OCI-LY7 (cell line): ENCODE data around the gene TNRC6C. TPM values are rescaled to one million over a fixed set of nuclear protein-coding genes. Genes with fewer than 3 reads are reported as not detected.
"Not testable (repeated sequence)": the region's sequence is repeated elsewhere in the genome, so short reads cannot be mapped to it uniquely, and the experiment has no call there.

Experiments used
- BruUV-seq: library from RNA; stranded (reverse); fragments of 400-500 nt; replicated peaks from 2 replicates; lab custom pipeline; 2021; lab: Mats Ljungman, UMichigan
- CTCF ChIA-PET: fragments of 300-600 bp; sonication (Branson Sonifier 250); formaldehyde crosslinking; loops from one replicate; lab custom pipeline; 2022; ENCODE audit warnings: antibody characterized with exemption; ENCODE audit not compliant: unreplicated experiment; lab: Charles Lee
- POLR2A ChIA-PET: fragments of 300-600 bp; sonication (Branson Sonifier 250); formaldehyde crosslinking; loops from one replicate; lab custom pipeline; 2022; ENCODE audit warnings: antibody characterized with exemption; lab: Charles Lee
- DNase-seq: peaks from one replicate; pipeline ENCODE4 v3.0.0-alpha.2; 2015; ENCODE audit warnings: low spot score
- H2AFZ ChIP-seq: fragments of 200-600 bp; sonication (generic), shearing (Covaris generic); 2 replicates; pipeline ENCODE4 v1.6.1; 2014; ENCODE audit warnings: mild to moderate bottlenecking, antibody characterized with exemption, low read length, moderate library complexity
- H3K27ac ChIP-seq: fragments of 200-600 bp; sonication (generic); 2 replicates; pipeline ENCODE4 v1.5.1; 2014; ENCODE audit warnings: mixed run types, low read depth, mild to moderate bottlenecking, moderate library complexity, low read length, inconsistent platforms; ENCODE audit not compliant: poor library complexity, severe bottlenecking
- H3K36me3 ChIP-seq: fragments of 200-600 bp; sonication (generic); 2 replicates; pipeline ENCODE4 v1.6.1; 2014; ENCODE audit warnings: mild to moderate bottlenecking, antibody characterized with exemption, low read length, moderate library complexity, mixed read lengths; ENCODE audit not compliant: insufficient read depth
- H3K4me1 ChIP-seq: fragments of 200-600 bp; sonication (generic); 2 replicates; pipeline ENCODE4 v1.5.1; 2014; ENCODE audit warnings: mild to moderate bottlenecking, low read length; ENCODE audit not compliant: insufficient read depth, poor library complexity, severe bottlenecking
- H3K4me2 ChIP-seq: fragments of 200-600 bp; sonication (generic); 2 replicates; pipeline ENCODE4 v1.6.1; 2014; ENCODE audit warnings: mild to moderate bottlenecking, low read length
- H3K4me3 ChIP-seq: fragments of 200-600 bp; sonication (generic); 2 replicates; pipeline ENCODE4 v1.5.1; 2014; ENCODE audit warnings: mild to moderate bottlenecking, low read depth, low read length; ENCODE audit not compliant: poor library complexity, severe bottlenecking
- H3K79me2 ChIP-seq: fragments of 200-600 bp; sonication (generic); 2 replicates; pipeline ENCODE4 v1.6.1; 2016; ENCODE audit warnings: low read depth, mild to moderate bottlenecking, low read length, moderate library complexity, mixed read lengths; ENCODE audit not compliant: insufficient read depth
- H3K9me2 ChIP-seq: fragments of 200-600 bp; sonication (generic); 2 replicates; pipeline ENCODE4 v1.6.1; 2016; ENCODE audit warnings: mild to moderate bottlenecking, low read length, mixed read lengths; ENCODE audit not compliant: insufficient read depth
- H3K9me3 ChIP-seq: fragments of 200-600 bp; sonication (generic); 2 replicates; pipeline ENCODE4 v1.6.1; 2014; ENCODE audit warnings: mild to moderate bottlenecking, mixed run types, low read length, mixed read lengths
- H4K20me1 ChIP-seq: fragments of 200-600 bp; sonication (generic); 2 replicates; pipeline ENCODE4 v1.6.1; 2014; ENCODE audit warnings: mild to moderate bottlenecking, antibody characterized with exemption, low read length, moderate library complexity, mixed read lengths; ENCODE audit not compliant: insufficient read depth
- CTCF ChIP-seq: fragments of 200-600 bp; sonication (generic); conservative IDR thresholded peaks from 2 replicates; pipeline ENCODE4 v1.5.1; 2014; ENCODE audit warnings: mild to moderate bottlenecking, antibody characterized with exemption, low read length, moderate library complexity, mixed read lengths
- EZH2phosphoT487 ChIP-seq: fragments of 200-600 bp; sonication (generic); IDR thresholded peaks from 2 replicates; pipeline ENCODE4 v1.6.1; 2018; ENCODE audit warnings: low read depth, borderline replicate concordance, mild to moderate bottlenecking, mixed run types, antibody characterized with exemption, low read length, moderate library complexity, mixed read lengths
- intact Hi-C: fragments of 100-400 bp; cut with micrococcal nuclease; formaldehyde crosslinking; loops from one replicate; pipeline ENCODE4 v1.10.0; 2022; ENCODE audit not compliant: unreplicated experiment
- total RNA-seq, 2 experiments: library from RNA; depleted of rRNA in 1 of 2; stranded (reverse); fragments of >200 nt in 1 of 2; shearing (Covaris generic) in 1 of 2; gene quantifications; 2 replicates each; pipeline ENCODE4 v1.2.3, GENCODE V29; 2014 to 2022

TNRC6C gene
- total RNA-seq, 2 experiments from 2014 or later: 8.5 to 25.2 TPM

GRCh38 chr17:77968788-77969187, 10.3 kb downstream of the TNRC6C start:
- Histone ChIP-seq H3K9me3 (no peaks in the 10 kb centered on the region), H3K27ac (no peak overlapping the region), H3K4me2 (no peak overlapping the region), H3K79me2 (peaks cover 32% of the 10 kb centered on the region; the same call in 1 of the 2 replicates), H3K36me3 (no peaks in the 10 kb centered on the region), H3K9me2 (no peaks in the 10 kb centered on the region), H3K4me3 (no peak overlapping the region), H4K20me1 (peaks cover 25% of the 10 kb centered on the region), H3K4me1 (no peaks in the 10 kb centered on the region), H2AFZ (no peak overlapping the region)
- TF ChIP-seq EZH2phosphoT487 (no peak), CTCF (no peak)
- no peak for DNase-seq
- no TSS peak for BruUV-seq
- intact Hi-C loops: no loop called here
- ChIA-PET POLR2A (no interaction called here), CTCF (no interaction called here)

- peak; percentile 38; the same call in 1 of the 2 replicates for TF ChIP-seq CTCF
- H3K9me2 ChIP-seq, H3K9me3 ChIP-seq, H3K27ac ChIP-seq, H4K20me1 ChIP-seq, CTCF ChIA-PET, H3K36me3 ChIP-seq, DNase-seq, intact Hi-C loops, H2AFZ ChIP-seq, H3K4me1 ChIP-seq, H3K4me3 ChIP-seq, BruUV-seq, H3K4me2 ChIP-seq: not testable (repeated sequence)
- H3K79me2 ChIP-seq: peaks cover 12% of the 10 kb centered on the region; the same call in 1 of the 2 replicates
- POLR2A ChIA-PET: interaction anchor here (0.6 to 2.9 kb wide), 7 partner anchors 9 to 407 kb away, joined by 3 to 22 read pairs (median 3); partner anchors contain the start of gene TNRC6C
Measured at GRCh38 chr17:77972271-77972670, 13.8 kb downstream of the TNRC6C start.

GRCh38 chr17:77973953-77974352, 15.4 kb downstream of the TNRC6C start:
- intact Hi-C loops: no loop called here
- Histone ChIP-seq H3K4me3 (no peak overlapping the region), H3K27ac (no peak overlapping the region), H4K20me1 (peaks cover 5% of the 10 kb centered on the region; the same call in 1 of the 2 replicates), H2AFZ (no peak overlapping the region), H3K9me3 (no peaks in the 10 kb centered on the region), H3K4me2 (no peak overlapping the region), H3K79me2 (peaks cover 12% of the 10 kb centered on the region; the same call in 1 of the 2 replicates), H3K9me2 (no peaks in the 10 kb centered on the region), H3K36me3 (no peaks in the 10 kb centered on the region), H3K4me1 (no peaks in the 10 kb centered on the region)
- no TSS peak for BruUV-seq
- ChIA-PET POLR2A (interaction anchor here (0.7 to 1.5 kb wide), 2 partner anchors 11 to 16 kb away, joined by 4 to 5 read pairs; partner anchors contain the start of gene TNRC6C), CTCF (no interaction called here)
- TF ChIP-seq EZH2phosphoT487 (no peak), CTCF (no peak)
- no peak for DNase-seq
